Neural cell (in vitro differentiated cells): ENCODE results near the gene TRABD2B. TPM values are rescaled to one million over a fixed set of nuclear protein-coding genes. Genes with fewer than 3 reads are reported as not detected.

ENCODE experiments used
- H2AFZ ChIP-seq: fragments of 200-600, 300-800 bp; sonication (generic), shearing (Covaris generic); 2 replicates; pipeline ENCODE4 v1.6.0; 2014; ENCODE audit warnings: low read depth, mild to moderate bottlenecking, antibody characterized with exemption, low read length, moderate library complexity
- H3F3A ChIP-seq: fragments of 200-600 bp; shearing (Covaris generic); 2 replicates; pipeline ENCODE4 v1.6.1; 2016; ENCODE audit warnings: mild to moderate bottlenecking, moderate library complexity, mixed read lengths, antibody characterized with exemption, low read length; ENCODE audit not compliant: insufficient read depth, poor library complexity, severe bottlenecking
- H3K27ac ChIP-seq: fragments of 200-600, 300-800 bp; sonication (generic), shearing (Covaris generic); 2 replicates; pipeline ENCODE4 v1.5.1; 2014; ENCODE audit warnings: mild to moderate bottlenecking, low read length, moderate library complexity
- H3K27me3 ChIP-seq: fragments of 300-800, 200-600 bp; sonication (generic), shearing (Covaris generic); 2 replicates; pipeline ENCODE4 v1.6.0; 2014; ENCODE audit warnings: mild to moderate bottlenecking, low read depth, low read length, moderate library complexity; ENCODE audit not compliant: insufficient read depth
- H3K36me3 ChIP-seq: fragments of 300-800, 200-600 bp; sonication (generic), shearing (Covaris generic); 2 replicates; pipeline ENCODE4 v1.5.1; 2014; ENCODE audit warnings: mild to moderate bottlenecking, antibody characterized with exemption, low read length, moderate library complexity; ENCODE audit not compliant: insufficient read depth
- H3K4me2 ChIP-seq: fragments of 300-800, 200-600 bp; sonication (generic), shearing (Covaris generic); 2 replicates; pipeline ENCODE4 v1.6.0; 2014; ENCODE audit warnings: mild to moderate bottlenecking, low read length
- H3K4me3 ChIP-seq: fragments of 300-800, 200-600 bp; sonication (generic), shearing (Covaris generic); 2 replicates; pipeline ENCODE4 v1.5.1; 2014; ENCODE audit warnings: mild to moderate bottlenecking, low read length, moderate library complexity
- H3K79me2 ChIP-seq: fragments of 200-600 bp; shearing (Covaris generic); replicated peaks from 2 replicates; pipeline ENCODE4 v1.6.0; 2014; ENCODE audit warnings: mild to moderate bottlenecking, low read length, moderate library complexity; ENCODE audit not compliant: insufficient read depth
- H3K9ac ChIP-seq: fragments of 300-800, 200-600 bp; sonication (generic), shearing (Covaris generic); 2 replicates; pipeline ENCODE4 v1.6.1; 2016; ENCODE audit warnings: mild to moderate bottlenecking, low read length, mixed read lengths
- H3K9me2 ChIP-seq: fragments of 200-600 bp; shearing (Covaris generic); 2 replicates; pipeline ENCODE4 v1.6.1; 2016; ENCODE audit warnings: mild to moderate bottlenecking, low read length, mixed read lengths; ENCODE audit not compliant: insufficient read depth
- H3K9me3 ChIP-seq: fragments of 200-600, 300-800 bp; sonication (generic), shearing (Covaris generic); 2 replicates; pipeline ENCODE4 v1.6.1; 2016; ENCODE audit warnings: mild to moderate bottlenecking, mixed run types, low read length, moderate library complexity, mixed read lengths
- H4K20me1 ChIP-seq: fragments of 200-600 bp; shearing (Covaris generic); 2 replicates; pipeline ENCODE4 v1.6.1; 2016; ENCODE audit warnings: mild to moderate bottlenecking, mixed run types; ENCODE audit not compliant: insufficient read depth
- EZH2 ChIP-seq: fragments of 200-600, 300-800 bp; shearing (Covaris generic), sonication (generic); IDR thresholded peaks from 2 replicates; pipeline ENCODE4 v1.6.1; 2014; ENCODE audit warnings: antibody characterized with exemption, low read length, borderline replicate concordance, mild to moderate bottlenecking; ENCODE audit not compliant: insufficient read depth, poor library complexity, severe bottlenecking
- MXI1 ChIP-seq: fragments of 450-650 bp; conservative IDR thresholded peaks from 2 replicates; pipeline ENCODE4 v1.6.1; 2014; ENCODE audit warnings: antibody characterized with exemption, mild to moderate bottlenecking; ENCODE audit not compliant: poor library complexity, severe bottlenecking
- POLR2AphosphoS5 ChIP-seq: IDR thresholded peaks from 2 replicates; pipeline ENCODE4 v1.6.1; 2012
- RAD21 ChIP-seq: fragments of 450-650 bp; conservative IDR thresholded peaks from 2 replicates; pipeline ENCODE4 v1.6.1; 2014; ENCODE audit warnings: antibody characterized with exemption, mild to moderate bottlenecking, moderate library complexity
- SMC3 ChIP-seq: fragments of 450-650 bp; conservative IDR thresholded peaks from 2 replicates; pipeline ENCODE4 v1.6.1; 2014; ENCODE audit warnings: antibody characterized with exemption, mild to moderate bottlenecking, moderate library complexity; ENCODE audit not compliant: poor library complexity
- TAF1 ChIP-seq: IDR thresholded peaks from 2 replicates; pipeline ENCODE4 v1.6.1; 2012; ENCODE audit warnings: low read depth
- polyA plus RNA-seq: library from polyadenylated mRNA; depleted of rRNA; stranded (reverse); fragments of >200 nt; gene quantifications from 2 replicates; pipeline ENCODE4 v1.2.3, GENCODE V29; 2014
- TF ChIP-seq, protein P1 (sequence below): IDR thresholded peaks from 2 replicates; pipeline ENCODE4 v1.6.1; 2012; ENCODE audit warnings: borderline replicate concordance
- TF ChIP-seq, protein P2 (sequence below): fragments of 450-650 bp; IDR thresholded peaks from 2 replicates; pipeline ENCODE4 v1.5.1; 2014; ENCODE audit warnings: antibody characterized with exemption, mild to moderate bottlenecking, moderate library complexity; ENCODE audit not compliant: poor library complexity, severe bottlenecking

Gene TRABD2B
- polyA plus RNA-seq, 1 donor from 2014 or later = 0.02 TPM

DNA sequence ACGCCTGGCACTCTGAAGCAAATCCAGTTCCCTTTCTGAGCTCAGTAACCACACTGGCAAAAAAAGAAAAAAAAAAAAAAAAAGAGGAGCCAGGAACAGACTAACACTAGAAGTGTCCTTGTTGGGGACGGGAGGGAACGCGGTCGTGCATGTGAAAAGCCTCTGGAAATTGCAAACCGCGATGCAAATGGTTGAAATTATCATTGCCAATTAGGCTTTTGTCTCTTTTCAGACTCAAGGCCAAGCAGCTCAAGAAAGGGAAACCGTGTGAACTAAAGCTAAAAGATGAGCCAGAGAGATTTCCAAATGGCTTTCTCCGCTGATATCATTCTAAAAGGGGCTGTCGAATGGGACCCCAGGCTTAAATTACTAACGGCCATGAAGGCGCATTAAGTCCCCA, 13.5 kb downstream of the TRABD2B start:
- Histone ChIP-seq H3K4me3 (peak overlapping the region; percentile 47), H3K36me3 (no peaks in the 10 kb centered on the region), H3K9ac (no peak overlapping the region), H3K27me3 (peaks cover 27% of the 10 kb centered on the region), H3F3A (no peaks in the 10 kb centered on the region), H3K27ac (no peak overlapping the region), H3K4me2 (no peak overlapping the region), H4K20me1 (no peaks in the 10 kb centered on the region), H3K79me2 (no peaks in the 10 kb centered on the region), H2AFZ (no peak overlapping the region), H3K9me3 (no peaks in the 10 kb centered on the region), H3K9me2 (no peaks in the 10 kb centered on the region)
- TF ChIP-seq SMC3 = no peak

DNA sequence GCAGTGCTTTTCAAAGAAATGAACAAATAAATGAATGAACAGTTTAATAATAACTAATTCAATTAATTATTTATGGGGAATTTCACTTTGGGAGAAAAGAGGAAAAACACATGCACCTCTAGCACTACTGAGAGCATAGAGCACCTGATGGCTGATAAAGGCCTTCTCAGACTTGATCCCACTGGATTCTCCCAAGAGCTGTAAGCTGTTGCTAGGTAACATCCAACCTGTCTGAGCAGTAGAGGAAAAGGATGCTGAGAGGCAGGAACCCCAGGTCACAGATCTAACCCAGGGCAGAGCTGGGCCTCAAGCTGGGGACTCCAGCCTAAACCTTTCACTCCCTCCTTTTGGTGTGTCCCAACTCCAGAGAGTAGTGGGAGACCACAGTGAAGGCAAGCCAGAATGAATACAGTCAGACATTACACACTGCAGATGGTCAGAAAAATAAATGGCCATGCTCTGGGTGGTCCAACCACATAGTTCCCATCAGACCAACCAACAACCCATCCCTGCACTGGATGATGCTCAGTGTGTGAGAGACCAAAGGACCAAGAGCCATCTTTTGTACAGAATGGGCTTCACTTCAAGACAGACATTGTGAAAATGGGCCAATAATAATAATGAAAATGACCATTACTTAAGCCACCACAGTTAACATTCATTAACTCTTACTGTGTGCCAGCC, 15.4 kb downstream of the TRABD2B start:
- Histone ChIP-seq H3K9ac (no peak overlapping the region), H3K9me3 (no peaks in the 10 kb centered on the region), H3K36me3 (no peaks in the 10 kb centered on the region), H3K27ac (no peak overlapping the region), H3K4me3 (no peak overlapping the region), H4K20me1 (no peaks in the 10 kb centered on the region), H3K27me3 (peaks cover 27% of the 10 kb centered on the region), H3F3A (no peaks in the 10 kb centered on the region), H3K79me2 (no peaks in the 10 kb centered on the region), H3K4me2 (no peak overlapping the region), H3K9me2 (no peaks in the 10 kb centered on the region), H2AFZ (no peak overlapping the region)
- TF ChIP-seq, protein P1, sequence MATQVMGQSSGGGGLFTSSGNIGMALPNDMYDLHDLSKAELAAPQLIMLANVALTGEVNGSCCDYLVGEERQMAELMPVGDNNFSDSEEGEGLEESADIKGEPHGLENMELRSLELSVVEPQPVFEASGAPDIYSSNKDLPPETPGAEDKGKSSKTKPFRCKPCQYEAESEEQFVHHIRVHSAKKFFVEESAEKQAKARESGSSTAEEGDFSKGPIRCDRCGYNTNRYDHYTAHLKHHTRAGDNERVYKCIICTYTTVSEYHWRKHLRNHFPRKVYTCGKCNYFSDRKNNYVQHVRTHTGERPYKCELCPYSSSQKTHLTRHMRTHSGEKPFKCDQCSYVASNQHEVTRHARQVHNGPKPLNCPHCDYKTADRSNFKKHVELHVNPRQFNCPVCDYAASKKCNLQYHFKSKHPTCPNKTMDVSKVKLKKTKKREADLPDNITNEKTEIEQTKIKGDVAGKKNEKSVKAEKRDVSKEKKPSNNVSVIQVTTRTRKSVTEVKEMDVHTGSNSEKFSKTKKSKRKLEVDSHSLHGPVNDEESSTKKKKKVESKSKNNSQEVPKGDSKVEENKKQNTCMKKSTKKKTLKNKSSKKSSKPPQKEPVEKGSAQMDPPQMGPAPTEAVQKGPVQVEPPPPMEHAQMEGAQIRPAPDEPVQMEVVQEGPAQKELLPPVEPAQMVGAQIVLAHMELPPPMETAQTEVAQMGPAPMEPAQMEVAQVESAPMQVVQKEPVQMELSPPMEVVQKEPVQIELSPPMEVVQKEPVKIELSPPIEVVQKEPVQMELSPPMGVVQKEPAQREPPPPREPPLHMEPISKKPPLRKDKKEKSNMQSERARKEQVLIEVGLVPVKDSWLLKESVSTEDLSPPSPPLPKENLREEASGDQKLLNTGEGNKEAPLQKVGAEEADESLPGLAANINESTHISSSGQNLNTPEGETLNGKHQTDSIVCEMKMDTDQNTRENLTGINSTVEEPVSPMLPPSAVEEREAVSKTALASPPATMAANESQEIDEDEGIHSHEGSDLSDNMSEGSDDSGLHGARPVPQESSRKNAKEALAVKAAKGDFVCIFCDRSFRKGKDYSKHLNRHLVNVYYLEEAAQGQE = peak; percentile 52
- no peak for TF ChIP-seq SMC3
- TF ChIP-seq, protein P2, sequence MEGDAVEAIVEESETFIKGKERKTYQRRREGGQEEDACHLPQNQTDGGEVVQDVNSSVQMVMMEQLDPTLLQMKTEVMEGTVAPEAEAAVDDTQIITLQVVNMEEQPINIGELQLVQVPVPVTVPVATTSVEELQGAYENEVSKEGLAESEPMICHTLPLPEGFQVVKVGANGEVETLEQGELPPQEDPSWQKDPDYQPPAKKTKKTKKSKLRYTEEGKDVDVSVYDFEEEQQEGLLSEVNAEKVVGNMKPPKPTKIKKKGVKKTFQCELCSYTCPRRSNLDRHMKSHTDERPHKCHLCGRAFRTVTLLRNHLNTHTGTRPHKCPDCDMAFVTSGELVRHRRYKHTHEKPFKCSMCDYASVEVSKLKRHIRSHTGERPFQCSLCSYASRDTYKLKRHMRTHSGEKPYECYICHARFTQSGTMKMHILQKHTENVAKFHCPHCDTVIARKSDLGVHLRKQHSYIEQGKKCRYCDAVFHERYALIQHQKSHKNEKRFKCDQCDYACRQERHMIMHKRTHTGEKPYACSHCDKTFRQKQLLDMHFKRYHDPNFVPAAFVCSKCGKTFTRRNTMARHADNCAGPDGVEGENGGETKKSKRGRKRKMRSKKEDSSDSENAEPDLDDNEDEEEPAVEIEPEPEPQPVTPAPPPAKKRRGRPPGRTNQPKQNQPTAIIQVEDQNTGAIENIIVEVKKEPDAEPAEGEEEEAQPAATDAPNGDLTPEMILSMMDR = no peak

DNA sequence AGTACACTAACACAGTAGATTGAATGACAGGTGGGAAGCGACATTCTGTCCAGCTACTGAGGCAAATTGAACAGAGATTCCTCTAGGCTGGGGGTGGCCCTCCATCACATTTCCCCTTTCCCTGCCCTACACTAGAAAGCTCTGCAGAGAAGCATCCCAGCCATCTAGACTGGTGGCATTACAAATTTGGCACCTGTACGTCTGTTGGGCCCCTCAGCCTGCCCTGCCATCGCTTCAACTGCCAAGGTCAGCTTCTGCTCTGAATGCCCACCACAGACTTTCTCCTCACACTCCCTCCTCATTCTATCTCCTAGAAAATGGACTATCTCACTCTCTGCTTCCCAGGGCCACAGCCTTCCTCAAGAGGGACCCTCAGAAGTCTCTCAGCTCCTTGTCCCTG, 16.7 kb downstream of the TRABD2B start:
- H3K79me2 ChIP-seq = no peaks in the 10 kb centered on the region
- peaks cover 27% of the 10 kb centered on the region for H3K27me3 ChIP-seq
- no peak overlapping the region for H3K27ac ChIP-seq
- no peaks in the 10 kb centered on the region for H3K9me3 ChIP-seq
- no peaks in the 10 kb centered on the region for H4K20me1 ChIP-seq
- H3K9me2 ChIP-seq = no peaks in the 10 kb centered on the region
- no peak overlapping the region for H3K9ac ChIP-seq
- TF ChIP-seq, protein P2 = no peak
- TF ChIP-seq, protein P1 = no peak
- TF ChIP-seq MXI1 (no peak), POLR2AphosphoS5 (no peak), SMC3 (no peak), TAF1 (no peak), EZH2 (no peak), RAD21 (no peak)
- no peak overlapping the region for H3K4me3 ChIP-seq
- no peaks in the 10 kb centered on the region for H3F3A ChIP-seq
- H3K4me2 ChIP-seq = no peak overlapping the region
- no peak overlapping the region for H2AFZ ChIP-seq
- no peaks in the 10 kb centered on the region for H3K36me3 ChIP-seq
